ENCODE measurements around the gene TANC1.

Gene TANC1

DNA sequence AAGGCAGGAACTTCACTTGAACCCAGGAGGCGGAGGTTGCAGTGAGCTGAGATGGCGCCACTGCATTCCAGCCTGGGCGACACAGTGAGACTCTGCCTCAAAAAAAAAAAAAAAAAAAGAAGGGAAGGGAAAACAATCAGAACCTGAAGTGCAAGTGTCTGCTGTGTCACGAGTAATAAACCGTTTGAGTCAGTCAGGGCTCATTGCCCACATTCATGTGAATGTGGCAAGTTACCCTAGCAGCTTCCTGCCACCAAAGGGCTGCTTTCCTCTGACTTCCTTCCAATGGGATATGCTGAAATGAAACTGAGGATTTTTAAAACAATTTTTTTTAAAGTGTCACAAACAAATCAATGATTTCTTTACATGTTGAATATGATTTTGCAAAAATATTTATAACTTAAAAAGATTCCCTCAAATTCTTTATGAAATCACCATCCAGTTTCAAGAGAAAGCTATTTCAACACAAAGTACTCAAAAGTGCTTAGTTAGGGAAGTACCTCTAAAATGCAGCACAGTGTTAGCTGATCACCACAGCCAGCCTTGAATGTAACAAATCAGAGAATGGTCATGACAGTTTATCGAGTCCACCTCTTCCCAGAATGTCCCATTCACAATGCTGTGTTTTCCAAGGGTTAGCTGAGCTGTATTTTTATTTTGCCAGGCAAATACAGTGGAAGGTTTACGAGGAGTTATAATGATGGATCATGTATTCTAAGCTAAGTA lies 281.7 kb downstream of the TANC1 start:
- H3K27ac Mint-ChIP-seq = peak overlapping the region; percentile 5
- no peak overlapping the region for H3K4me3 Mint-ChIP-seq
- TF ChIP-seq, protein P1, sequence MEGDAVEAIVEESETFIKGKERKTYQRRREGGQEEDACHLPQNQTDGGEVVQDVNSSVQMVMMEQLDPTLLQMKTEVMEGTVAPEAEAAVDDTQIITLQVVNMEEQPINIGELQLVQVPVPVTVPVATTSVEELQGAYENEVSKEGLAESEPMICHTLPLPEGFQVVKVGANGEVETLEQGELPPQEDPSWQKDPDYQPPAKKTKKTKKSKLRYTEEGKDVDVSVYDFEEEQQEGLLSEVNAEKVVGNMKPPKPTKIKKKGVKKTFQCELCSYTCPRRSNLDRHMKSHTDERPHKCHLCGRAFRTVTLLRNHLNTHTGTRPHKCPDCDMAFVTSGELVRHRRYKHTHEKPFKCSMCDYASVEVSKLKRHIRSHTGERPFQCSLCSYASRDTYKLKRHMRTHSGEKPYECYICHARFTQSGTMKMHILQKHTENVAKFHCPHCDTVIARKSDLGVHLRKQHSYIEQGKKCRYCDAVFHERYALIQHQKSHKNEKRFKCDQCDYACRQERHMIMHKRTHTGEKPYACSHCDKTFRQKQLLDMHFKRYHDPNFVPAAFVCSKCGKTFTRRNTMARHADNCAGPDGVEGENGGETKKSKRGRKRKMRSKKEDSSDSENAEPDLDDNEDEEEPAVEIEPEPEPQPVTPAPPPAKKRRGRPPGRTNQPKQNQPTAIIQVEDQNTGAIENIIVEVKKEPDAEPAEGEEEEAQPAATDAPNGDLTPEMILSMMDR (IDR thresholded peaks at IDR 0.05) = no peak
- H3K27me3 Mint-ChIP-seq (ENCODE audit: low read depth, poor library complexity) = no peaks in the 10 kb centered on the region
- H3K36me3 Mint-ChIP-seq (ENCODE audit: low read depth) = peaks cover 72% of the 10 kb centered on the region
- no peak for DNase-seq
- peaks cover 10% of the 10 kb centered on the region for H3K4me1 Mint-ChIP-seq
- peaks cover 38% of the 10 kb centered on the region for H3K9me3 Mint-ChIP-seq

DNA sequence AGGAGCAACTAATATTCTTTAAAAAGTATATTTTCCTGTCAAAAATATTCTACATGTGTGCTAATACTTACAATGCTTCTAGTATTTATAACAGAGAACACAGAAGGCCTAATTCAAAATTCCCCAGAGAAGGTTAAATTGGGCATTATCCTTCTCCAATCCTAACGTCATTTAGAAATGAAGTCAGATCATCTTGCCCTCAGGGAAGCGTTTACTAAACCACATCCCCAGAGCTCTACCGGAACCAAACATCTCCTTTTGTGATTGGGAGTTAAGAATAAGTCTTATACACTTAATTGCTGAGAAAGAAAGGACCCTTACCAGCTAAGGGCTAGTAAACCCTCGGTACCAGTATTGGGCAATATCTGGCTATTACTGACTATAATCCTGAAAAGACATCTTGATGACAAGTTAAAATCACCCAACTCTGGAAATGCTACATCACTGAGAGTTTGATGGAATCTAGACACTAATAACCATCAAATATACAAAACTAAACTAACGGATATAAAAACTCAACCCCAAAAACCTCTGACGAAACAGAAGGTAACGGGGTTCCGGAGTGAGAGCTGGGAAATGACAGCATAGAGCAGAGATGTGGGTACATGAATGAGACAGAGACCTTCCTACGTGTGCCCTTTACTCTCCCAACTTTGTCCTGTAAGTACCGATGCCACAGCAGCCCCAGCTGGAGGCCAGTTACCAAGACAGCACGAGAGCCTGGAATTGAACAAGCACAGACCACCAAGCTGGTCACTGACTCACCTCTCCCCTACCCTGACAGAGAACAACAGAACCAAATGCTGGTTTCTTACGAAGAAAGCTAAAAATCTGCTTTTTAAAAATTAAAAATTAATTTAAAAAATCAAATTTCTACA lies 283.1 kb downstream of the TANC1 start:
- Mint-ChIP-seq H3K27me3 (ENCODE audit: low read depth, poor library complexity) (no peaks in the 10 kb centered on the region), H3K36me3 (ENCODE audit: low read depth) (peaks cover 63% of the 10 kb centered on the region), H3K4me3 (no peak overlapping the region), H3K27ac (peak overlapping the region; percentile 49), H3K4me1 (peaks cover 10% of the 10 kb centered on the region), H3K9me3 (peaks cover 24% of the 10 kb centered on the region)
- no peak for DNase-seq
- TF ChIP-seq, protein P1 (IDR thresholded peaks at IDR 0.05) = no peak

DNA sequence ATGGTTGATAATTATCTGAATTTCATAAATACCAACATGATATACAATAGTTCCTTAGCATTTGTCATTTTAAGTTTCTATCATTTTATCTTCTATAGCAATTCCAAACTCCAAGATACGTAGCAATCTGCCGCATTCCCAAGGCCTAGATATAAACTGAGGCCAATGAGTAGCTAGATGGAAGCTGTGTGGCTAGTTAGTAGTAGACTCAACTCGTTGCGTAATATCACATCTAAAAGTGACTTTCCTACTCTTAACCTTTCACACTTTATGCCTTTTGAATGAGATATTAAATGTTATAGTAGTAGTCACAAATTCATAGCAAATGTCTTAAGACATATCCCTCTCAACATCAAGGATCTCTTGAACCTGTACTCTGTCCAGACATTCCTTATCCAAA lies 284.5 kb downstream of the TANC1 start:
- Mint-ChIP-seq H3K9me3 (peaks cover 13% of the 10 kb centered on the region), H3K4me3 (no peak overlapping the region), H3K27me3 (ENCODE audit: low read depth, poor library complexity) (no peaks in the 10 kb centered on the region), H3K36me3 (ENCODE audit: low read depth) (peaks cover 49% of the 10 kb centered on the region), H3K27ac (no peak overlapping the region), H3K4me1 (peaks cover 10% of the 10 kb centered on the region)
- DNase-seq = no peak
- TF ChIP-seq, protein P1 (IDR thresholded peaks at IDR 0.05) = no peak

DNA sequence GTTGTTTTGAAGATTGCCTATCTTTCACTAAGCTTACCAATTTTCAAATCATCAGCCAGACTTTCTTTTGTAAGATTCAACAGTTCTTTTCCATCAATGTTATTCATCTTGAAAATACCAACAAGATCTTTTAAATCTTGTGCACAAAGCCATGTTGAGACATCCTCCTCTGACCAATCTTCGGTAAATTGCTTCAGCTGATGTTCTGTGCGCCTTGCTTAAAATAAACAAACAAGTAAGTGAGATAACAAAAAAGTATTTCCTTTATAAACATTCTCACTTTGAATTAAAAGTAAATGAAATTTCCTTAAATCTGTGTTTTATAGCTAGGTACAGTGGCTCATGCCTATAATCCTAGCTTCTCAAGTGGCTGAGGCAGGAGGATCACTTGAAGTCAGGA lies 287.7 kb downstream of the TANC1 start:
- no peak for DNase-seq
- no peak overlapping the region for H3K27ac Mint-ChIP-seq
- H3K4me3 Mint-ChIP-seq = no peak overlapping the region
- peaks cover 43% of the 10 kb centered on the region for H3K36me3 Mint-ChIP-seq (ENCODE audit: low read depth)
- no peaks in the 10 kb centered on the region for H3K9me3 Mint-ChIP-seq
- TF ChIP-seq, protein P1 (IDR thresholded peaks at IDR 0.05) = no peak
- no peaks in the 10 kb centered on the region for H3K4me1 Mint-ChIP-seq
- no peaks in the 10 kb centered on the region for H3K27me3 Mint-ChIP-seq (ENCODE audit: low read depth, poor library complexity)

DNA sequence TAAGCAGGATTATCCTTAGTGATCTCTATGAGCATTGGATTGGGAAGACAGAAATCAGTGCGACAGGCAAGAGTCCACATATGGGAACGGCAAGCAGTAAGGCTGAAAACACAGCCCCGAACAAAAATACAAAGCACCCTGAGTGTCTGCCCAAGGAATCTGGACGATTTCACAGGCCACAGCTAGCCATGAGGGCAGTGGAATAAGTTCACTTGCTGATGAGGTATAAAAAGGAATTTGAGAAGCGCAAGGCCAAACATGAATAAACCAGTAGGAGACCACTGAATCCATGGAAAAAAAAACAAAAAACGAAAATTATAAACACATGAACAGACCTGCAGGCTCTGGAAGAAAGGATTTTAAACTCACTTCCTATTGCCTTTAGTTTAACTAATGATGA lies 293.8 kb downstream of the TANC1 start:
- no peaks in the 10 kb centered on the region for H3K9me3 Mint-ChIP-seq
- TF ChIP-seq, protein P1 (IDR thresholded peaks at IDR 0.05) = no peak
- no peak overlapping the region for H3K4me3 Mint-ChIP-seq
- DNase-seq = no peak
- no peaks in the 10 kb centered on the region for H3K27me3 Mint-ChIP-seq (ENCODE audit: low read depth, poor library complexity)
- peak overlapping the region; percentile 52 for H3K27ac Mint-ChIP-seq
- H3K36me3 Mint-ChIP-seq (ENCODE audit: low read depth) = peaks cover 40% of the 10 kb centered on the region
- peaks cover 19% of the 10 kb centered on the region for H3K4me1 Mint-ChIP-seq
